GM12878 (cell line): Measurements from ENCODE around the gene AGBL1. TPM values are rescaled to one million over a fixed set of nuclear protein-coding genes. Genes with fewer than 3 reads are reported as not detected.

Source experiments
- ATAC-seq: fragments of 200-7000 bp; cut with Tn5 transposase; 3 replicates; pipeline ENCODE4 v1.9.1; 2020; ENCODE audit warnings: mild to moderate bottlenecking, moderate library complexity
- BruUV-seq: library from RNA; stranded (reverse); fragments of 400-500 nt; replicated peaks from 2 replicates; lab custom pipeline; 2021; lab: Mats Ljungman, UMichigan
- CTCF ChIA-PET: fragments of 300-600 bp; sonication (Branson Sonifier 250); formaldehyde crosslinking; extraction: SDS; loops from one replicate; lab custom pipeline; 2021; ENCODE audit warnings: inconsistent platforms; lab: Yijun Ruan, JAX
- POLR2A ChIA-PET: fragments of 350-600 bp; formaldehyde crosslinking; extraction: SDS; loops from one replicate; lab custom pipeline; 2021; ENCODE audit warnings: inconsistent platforms; lab: Charles Lee
- RAD21 ChIA-PET: fragments of 300-600 bp; sonication (Branson Sonifier 250); formaldehyde crosslinking; loops from one replicate; lab custom pipeline; 2023; ENCODE audit warnings: antibody characterized with exemption; ENCODE audit not compliant: unreplicated experiment; lab: Charles Lee
- SMC1A ChIA-PET: fragments of 300-600 bp; sonication (Branson Sonifier 250); formaldehyde crosslinking; loops from one replicate; lab custom pipeline; 2023; ENCODE audit not compliant: unreplicated experiment, uncharacterized antibody; lab: Charles Lee
- DNase-seq: peaks from one replicate; pipeline ENCODE4 v3.0.0-alpha.2; 2011; ENCODE audit warnings: low read depth, low spot score
- FAIRE-seq: peaks from 3 replicates; lab custom pipeline; 2011; peaks lifted over from hg19 to GRCh38; lab: Jason Lieb, UNC
- H2AFZ ChIP-seq: 2 replicates; pipeline ENCODE4 v1.6.0; 2011; ENCODE audit warnings: low read depth, low read length, control low read depth; ENCODE audit not compliant: control insufficient read depth
- H3K27ac ChIP-seq: 2 replicates; pipeline ENCODE4 v1.5.1; 2011; ENCODE audit warnings: control low read depth; ENCODE audit not compliant: control insufficient read depth, insufficient read depth
- H3K27me3 ChIP-seq, 2 experiments: replicated peaks in 1 of 2; 2 replicates each; pipeline versions ENCODE4 v1.6.0 to v1.6.1; 2011; ENCODE audit warnings: low read length in 1 of 2; ENCODE audit not compliant: control insufficient read depth in 2 of 2, insufficient read depth in 2 of 2
- H3K36me3 ChIP-seq, 2 experiments: 2 replicates each; pipeline ENCODE4 v1.5.1; 2011; ENCODE audit warnings: low read length in 1 of 2; ENCODE audit not compliant: control insufficient read depth in 2 of 2, insufficient read depth in 2 of 2
- H3K4me1 ChIP-seq: 2 replicates; pipeline ENCODE4 v1.6.1; 2011; ENCODE audit warnings: mild to moderate bottlenecking, low read length, moderate library complexity, mixed read lengths; ENCODE audit not compliant: control insufficient read depth, insufficient read depth
- H3K4me2 ChIP-seq: 2 replicates; pipeline ENCODE4 v1.6.0; 2011; ENCODE audit warnings: control low read depth; ENCODE audit not compliant: control insufficient read depth, insufficient read depth
- H3K4me3 ChIP-seq: fragments of 200-600 bp; sonication (generic); 2 replicates; pipeline ENCODE4 v1.5.1; 2016
- H3K79me2 ChIP-seq: 2 replicates; pipeline ENCODE4 v1.6.0; 2011; ENCODE audit warnings: low read length; ENCODE audit not compliant: control insufficient read depth, insufficient read depth
- H3K9ac ChIP-seq: 2 replicates; pipeline ENCODE4 v1.8.0; 2011; ENCODE audit warnings: low read length, control low read depth, mixed read lengths; ENCODE audit not compliant: control insufficient read depth, insufficient read depth
- H3K9me3 ChIP-seq: replicated peaks from 3 replicates; pipeline ENCODE4 v1.5.1; 2011; ENCODE audit warnings: mild to moderate bottlenecking, low read length; ENCODE audit not compliant: control insufficient read depth, insufficient read depth
- H4K20me1 ChIP-seq: 2 replicates; pipeline ENCODE4 v1.6.0; 2011; ENCODE audit not compliant: control insufficient read depth, insufficient read depth
- CBFB ChIP-seq: IDR thresholded peaks from 2 replicates; pipeline ENCODE4 v1.6.1; 2016; ENCODE audit warnings: antibody characterized with exemption, low read depth
- CBX5 ChIP-seq: sonication (generic); IDR thresholded peaks from 2 replicates; pipeline ENCODE4 v1.6.1; 2016; ENCODE audit warnings: low read depth, moderate library complexity, mild to moderate bottlenecking, inconsistent platforms
- CREM ChIP-seq: IDR thresholded peaks from 2 replicates; pipeline ENCODE4 v1.6.1; 2014; ENCODE audit warnings: antibody characterized with exemption, low read depth
- CTCF ChIP-seq, 3 experiments: IDR thresholded peaks in 2 of 3; conservative IDR thresholded peaks in 1 of 3; 2 replicates each; pipeline ENCODE4 v1.5.1; 2011; ENCODE audit warnings: low read depth in 3 of 3, low read length in 3 of 3, mild to moderate bottlenecking in 3 of 3, control low read depth in 2 of 3, moderate library complexity in 2 of 3, inconsistent platforms in 1 of 3, mixed read lengths in 1 of 3; ENCODE audit not compliant: control insufficient read depth in 2 of 3, insufficient read depth in 1 of 3; ENCODE audit errors: extremely low read depth in 1 of 3
- FOXM1 ChIP-seq: IDR thresholded peaks from 2 replicates; pipeline ENCODE4 v1.6.1; 2012; ENCODE audit warnings: low read depth, mild to moderate bottlenecking, inconsistent platforms, low read length, moderate library complexity
- IKZF2 ChIP-seq, 2 experiments: fragments of 450-650 bp; IDR thresholded peaks; 2 replicates each; pipeline ENCODE4 v1.6.1; 2017; ENCODE audit warnings: mild to moderate bottlenecking in 2 of 2, moderate library complexity in 2 of 2
- KDM1A ChIP-seq: fragments of 200-600 bp; sonication (generic); IDR thresholded peaks from 2 replicates; pipeline ENCODE4 v1.6.1; 2016; ENCODE audit warnings: borderline replicate concordance
- MAX ChIP-seq: IDR thresholded peaks from 2 replicates; pipeline ENCODE4 v1.6.1; 2012; ENCODE audit warnings: low read depth, low read length, improper control_type of control experiment
- MTA2 ChIP-seq: fragments of 450-650 bp; IDR thresholded peaks from 2 replicates; pipeline ENCODE4 v1.6.1; 2016; ENCODE audit warnings: low read depth, mild to moderate bottlenecking, moderate library complexity
- NKRF ChIP-seq: fragments of 450-650 bp; conservative IDR thresholded peaks from 2 replicates; pipeline ENCODE4 v1.6.1; 2017; ENCODE audit warnings: mild to moderate bottlenecking, moderate library complexity
- NR2F1 ChIP-seq: fragments of 450-650 bp; conservative IDR thresholded peaks from 2 replicates; pipeline ENCODE4 v1.6.1; 2017; ENCODE audit warnings: mild to moderate bottlenecking
- PML ChIP-seq: IDR thresholded peaks from 2 replicates; pipeline ENCODE4 v1.6.1; 2012; ENCODE audit warnings: low read length, inconsistent platforms
- POLR2AphosphoS5 ChIP-seq: IDR thresholded peaks from 2 replicates; pipeline ENCODE4 v1.6.1; 2011; ENCODE audit warnings: mild to moderate bottlenecking, low read length, inconsistent platforms
- RAD21 ChIP-seq: IDR thresholded peaks from 2 replicates; pipeline ENCODE4 v1.6.1; 2011; ENCODE audit warnings: mild to moderate bottlenecking, low read depth, low read length, moderate library complexity; ENCODE audit not compliant: insufficient read depth
- RELB ChIP-seq: fragments of 450-650 bp; IDR thresholded peaks from 2 replicates; pipeline ENCODE4 v1.6.1; 2017; ENCODE audit warnings: low read depth, mild to moderate bottlenecking, moderate library complexity
- SIN3A ChIP-seq: IDR thresholded peaks from 2 replicates; pipeline ENCODE4 v1.6.1; 2012; ENCODE audit warnings: low read depth, low read length, improper control_type of control experiment
- SMAD1 ChIP-seq: fragments of 450-650 bp; IDR thresholded peaks from 2 replicates; pipeline ENCODE4 v1.6.1; 2018; ENCODE audit warnings: mild to moderate bottlenecking, low read depth; ENCODE audit not compliant: partially characterized antibody
- SUZ12 ChIP-seq: fragments of 200-600 bp; sonication (generic); IDR thresholded peaks from one replicate; pipeline ENCODE4 v1.6.1; 2018; ENCODE audit warnings: antibody characterized with exemption, mild to moderate bottlenecking; ENCODE audit not compliant: unreplicated experiment
- WRNIP1 ChIP-seq: IDR thresholded peaks from 2 replicates; pipeline ENCODE4 v1.6.1; 2011; ENCODE audit warnings: low read depth, low read length, improper control_type of control experiment, borderline replicate concordance
- WGBS: methylation state at CpG from one replicate; pipeline ENCODE4 v1.1.6; 2016; ENCODE audit warnings: low lambda C conversion rate; ENCODE audit not compliant: insufficient replicate concordance, insufficient coverage; ENCODE audit errors: missing lambda C conversion rate; 5-methylcytosine and 5-hydroxymethylcytosine counted together
- in situ Hi-C: fragments of 300-500 bp; cut with MboI; formaldehyde crosslinking; loops from 9 replicates; pipeline ENCODE4 v1.14.3; 2018; ENCODE audit warnings: mixed read lengths
- intact Hi-C: fragments of 100-400 bp; cut with micrococcal nuclease; formaldehyde crosslinking; loops from one replicate; pipeline ENCODE4 v1.14.2; 2022; ENCODE audit not compliant: unreplicated experiment
- polyA plus RNA-seq, 11 experiments: library from polyadenylated mRNA; depleted of rRNA in 4 of 11; unstranded in 6 of 11; stranded (reverse) in 5 of 11; fragments of >200 nt; fragmentation: Nextera tagmentation in 4 of 11; fragmentation: Illumina TruSeq in 1 of 11; extraction: Ambion mirVana in 4 of 11; extraction: Trizol in 1 of 11; gene quantifications; 1 replicate in 1 of 11; 2 replicates in 10 of 11; pipeline versions ENCODE4 v1.2.1 to v1.2.3, GENCODE V29; 2011 to 2016; ENCODE audit warnings: inconsistent platforms in 2 of 11, missing spikeins in 2 of 11, low read depth in 1 of 11
- total RNA-seq, 4 experiments: library from RNA; depleted of rRNA in 3 of 4; stranded (reverse); fragments of >200 nt in 3 of 4; fragmentation: Illumina TruSeq in 1 of 4; extraction: Trizol in 1 of 4; gene quantifications; 2 replicates each; pipeline versions ENCODE4 v1.2.1 to v1.2.3, GENCODE V29; 2013 to 2021

The AGBL1 gene
- total and polyA plus RNA-seq, 10 of the 15 experiments (the other 5 are each of a cell fraction or from before 2014, with no cell fraction given) = not detected

GRCh38 chr15:86711476-86711875, 631.8 kb downstream of the AGBL1 start (continued):
- TF ChIP-seq NKRF = no peak
- TF ChIP-seq WRNIP1 = no peak
- no peak for TF ChIP-seq PML

GRCh38 chr15:86714241-86714640, 634.6 kb downstream of the AGBL1 start:
- no peak for ATAC-seq
- no peak overlapping the region for H3K27ac ChIP-seq
- TF ChIP-seq SMAD1 = no peak
- no peak for TF ChIP-seq RAD21
- no peak for TF ChIP-seq POLR2AphosphoS5
- TF ChIP-seq RELB = no peak
- no peak for TF ChIP-seq CREM
- no peak for TF ChIP-seq SUZ12
- no peak for TF ChIP-seq CTCF (IDR thresholded peaks at IDR 0.05 in 2 of 3, conservative IDR thresholded peaks at IDR 0.05 in 1 of 3; ENCODE audit: control insufficient read depth in 2 of 3, extremely low read depth in 1 of 3, insufficient read depth in 1 of 3, low read depth in 3 of 3, low read length in 3 of 3)
- no peak for TF ChIP-seq FOXM1
- TF ChIP-seq CBX5 = no peak
- TF ChIP-seq KDM1A = no peak
- TF ChIP-seq SIN3A = no peak
- no peak for TF ChIP-seq MTA2
- no peak for TF ChIP-seq MAX
- no peak for TF ChIP-seq NR2F1
- no peak for TF ChIP-seq CBFB
- TF ChIP-seq IKZF2 (IDR thresholded peaks at IDR 0.05) = no peak
- TF ChIP-seq, all 136 proteins: peak for 0
- Histone ChIP-seq H3K4me1 (no peaks in the 10 kb centered on the region), H3K27me3 (no peaks in the 10 kb centered on the region), H3K4me2 (no peak overlapping the region), H3K36me3 (no peaks in the 10 kb centered on the region), H3K9me3 (no peaks in the 10 kb centered on the region), H3K4me3 (no peak overlapping the region), H3K79me2 (no peaks in the 10 kb centered on the region), H4K20me1 (no peaks in the 10 kb centered on the region), H3K9ac (no peak overlapping the region), H2AFZ (no peak overlapping the region)
- no peak for DNase-seq
- no TSS peak for BruUV-seq
- 0% methylated on average over 1 of the region's 1 CpG for WGBS
- SMC1A ChIA-PET = no interaction called here
- in situ Hi-C loops (no loop called here), intact Hi-C loops (no loop called here)
- POLR2A ChIA-PET = no interaction called here
- RAD21 ChIA-PET = no interaction called here
- CTCF ChIA-PET = no interaction called here
- no peak for FAIRE-seq
